HG03139 (cell line): ENCODE measurements around the gene HOXD12.

ENCODE experiments used
- ATAC-seq: cut with Tn5 transposase; IDR thresholded peaks from one replicate; pipeline ENCODE4 v1.9.1; 2021; ENCODE audit not compliant: unreplicated experiment

Gene HOXD12

GRCh38 chr2:176080540-176081375 is 18.8 kb upstream of the HOXD12 start:
- ATAC-seq, result no peak

- no peak for ATAC-seq
These were observed 18.2 kb upstream of the HOXD12 start for GRCh38 chr2:176081376-176081836.

- no peak for ATAC-seq
These were observed 17.6 kb upstream of the HOXD12 start for GRCh38 chr2:176081837-176082524.

- no peak for ATAC-seq
These were observed 17.1 kb upstream of the HOXD12 start for GRCh38 chr2:176082525-176082823.

GRCh38 chr2:176082824-176083751 is 16.5 kb upstream of the HOXD12 start:
- no peak for ATAC-seq

GRCh38 chr2:176083796-176084261 is 15.8 kb upstream of the HOXD12 start, which contains the start of gene EVX2:
Gene EVX2 (minus strand): TSS chr2:176083962. CDS start chr2:176083776, 186 bp downstream.
- ATAC-seq, result no peak

- ATAC-seq, result no peak
These were observed 14.9 kb upstream of the HOXD12 start for GRCh38 chr2:176084611-176085119.

- ATAC-seq, result no peak
These were observed 14.3 kb upstream of the HOXD12 start for GRCh38 chr2:176085120-176085788.

GRCh38 chr2:176085861-176086771 is 13.5 kb upstream of the HOXD12 start:
- ATAC-seq, result no peak

- ATAC-seq, result no peak
These were observed 12.1 kb upstream of the HOXD12 start for GRCh38 chr2:176087330-176088047.

GRCh38 chr2:176088048-176088936 is 11.3 kb upstream of the HOXD12 start:
- no peak for ATAC-seq

- no peak for ATAC-seq
These were observed 10.4 kb upstream of the HOXD12 start for GRCh38 chr2:176088937-176089842.

GRCh38 chr2:176089843-176090395 is 9.7 kb upstream of the HOXD12 start:
- ATAC-seq, result no peak

- ATAC-seq, result no peak
These were observed 8.7 kb upstream of the HOXD12 start for GRCh38 chr2:176090862-176091261.

GRCh38 chr2:176091329-176092258 is 8.0 kb upstream of the HOXD12 start:
- ATAC-seq, result no peak
